ENCODE data around the gene SMCO2. TPM values are rescaled to one million over a fixed set of nuclear protein-coding genes. Genes with fewer than 3 reads are reported as not detected.

Gene SMCO2
- total and polyA plus RNA-seq, 10 of the 15 experiments (the other 5 are each of a cell fraction or from before 2014, with no cell fraction given) = 0.11 to 2.3 (median 0.67) TPM

Other genes with a start within 250 kb of the SMCO2 start
- gene STK38L, start 202.4 kb upstream of the SMCO2 start, total RNA-seq (2014; rRNA removed) = 92.7 and 120 TPM in 2 replicates
- gene STK38L, start 202.4 kb upstream of the SMCO2 start, total RNA-seq (2014; rRNA removed; fragmentation: Illumina TruSeq; extraction: Trizol) = 130 and 131 TPM in 2 replicates
- 110 and 131 TPM in 2 replicates for gene STK38L, start 202.4 kb upstream of the SMCO2 start, total RNA-seq (2021)
- 121 and 218 TPM in 2 replicates for gene STK38L, start 202.4 kb upstream of the SMCO2 start, polyA plus RNA-seq (2011; rRNA removed)
- 134 and 173 TPM in 2 replicates for gene STK38L, start 202.4 kb upstream of the SMCO2 start, polyA plus RNA-seq (2014; fragmentation: Illumina TruSeq; extraction: Trizol)
- 10 to 100 TPM; 43.0 to 50.2 TPM for gene STK38L, start 202.4 kb upstream of the SMCO2 start, polyA plus RNA-seq (2014; fragmentation: Nextera tagmentation; extraction: Ambion mirVana)
- gene STK38L, start 202.4 kb upstream of the SMCO2 start, polyA plus RNA-seq (2014; rRNA removed) = 76.8 and 90.8 TPM in 2 replicates
- gene STK38L, start 202.4 kb upstream of the SMCO2 start, polyA plus RNA-seq (2016; fragmentation: Nextera tagmentation; extraction: Ambion mirVana) = 100 to 1,000 TPM; 144 to 154 TPM
- 37.2 and 40.4 TPM in 2 replicates for gene BMAL2, start 113.9 kb upstream of the SMCO2 start, total RNA-seq (2014; rRNA removed)
- gene BMAL2, start 113.9 kb upstream of the SMCO2 start, total RNA-seq (2014; rRNA removed; fragmentation: Illumina TruSeq; extraction: Trizol) = 53.6 TPM in 2 replicates
- 47.2 and 51.7 TPM in 2 replicates for gene BMAL2, start 113.9 kb upstream of the SMCO2 start, total RNA-seq (2021)
- 48.0 and 80.9 TPM in 2 replicates for gene BMAL2, start 113.9 kb upstream of the SMCO2 start, polyA plus RNA-seq (2011; rRNA removed)
- gene BMAL2, start 113.9 kb upstream of the SMCO2 start, polyA plus RNA-seq (2014; fragmentation: Illumina TruSeq; extraction: Trizol) = 33.9 and 41.1 TPM in 2 replicates
- 10 to 100 TPM in 1 of 2 experiments, 1 to 10 TPM in 1; 7.9 to 13.1 TPM for gene BMAL2, start 113.9 kb upstream of the SMCO2 start, polyA plus RNA-seq (2014; fragmentation: Nextera tagmentation; extraction: Ambion mirVana)
- 19.2 and 25.2 TPM in 2 replicates for gene BMAL2, start 113.9 kb upstream of the SMCO2 start, polyA plus RNA-seq (2014; rRNA removed)
- 10 to 100 TPM; 17.6 to 38.1 TPM for gene BMAL2, start 113.9 kb upstream of the SMCO2 start, polyA plus RNA-seq (2016; fragmentation: Nextera tagmentation; extraction: Ambion mirVana)
- gene PPFIBP1, start 77.5 kb downstream of the SMCO2 start, total RNA-seq (2014; rRNA removed) = 3.8 and 4.7 TPM in 2 replicates
- gene PPFIBP1, start 77.5 kb downstream of the SMCO2 start, total RNA-seq (2014; rRNA removed; fragmentation: Illumina TruSeq; extraction: Trizol) = 2.6 and 3.8 TPM in 2 replicates
- gene PPFIBP1, start 77.5 kb downstream of the SMCO2 start, total RNA-seq (2021) = 3.8 and 4.2 TPM in 2 replicates
- 7.8 and 9.4 TPM in 2 replicates for gene PPFIBP1, start 77.5 kb downstream of the SMCO2 start, polyA plus RNA-seq (2011; rRNA removed)
- 3.5 and 4.7 TPM in 2 replicates for gene PPFIBP1, start 77.5 kb downstream of the SMCO2 start, polyA plus RNA-seq (2014; fragmentation: Illumina TruSeq; extraction: Trizol)
- gene PPFIBP1, start 77.5 kb downstream of the SMCO2 start, polyA plus RNA-seq (2014; fragmentation: Nextera tagmentation; extraction: Ambion mirVana) = under 1 TPM; 0.47 to 0.55 TPM
- 1.9 and 2.8 TPM in 2 replicates for gene PPFIBP1, start 77.5 kb downstream of the SMCO2 start, polyA plus RNA-seq (2014; rRNA removed)
- 1 to 10 TPM; 4.7 to 6.8 TPM for gene PPFIBP1, start 77.5 kb downstream of the SMCO2 start, polyA plus RNA-seq (2016; fragmentation: Nextera tagmentation; extraction: Ambion mirVana)
- 0.22 TPM in 1 of 2 replicates, not detected in the other for gene REP15, start 249.7 kb downstream of the SMCO2 start, total RNA-seq (2014; rRNA removed)
- gene REP15, start 249.7 kb downstream of the SMCO2 start, total RNA-seq (2014; rRNA removed; fragmentation: Illumina TruSeq; extraction: Trizol) = 0.14 TPM in 1 of 2 replicates, not detected in the other
- gene REP15, start 249.7 kb downstream of the SMCO2 start, total RNA-seq (2021) = not detected in 2 replicates
- gene REP15, start 249.7 kb downstream of the SMCO2 start, polyA plus RNA-seq (2011; rRNA removed) = not detected in 2 replicates
- not detected in 2 replicates for gene REP15, start 249.7 kb downstream of the SMCO2 start, polyA plus RNA-seq (2014; fragmentation: Illumina TruSeq; extraction: Trizol)
- gene REP15, start 249.7 kb downstream of the SMCO2 start, polyA plus RNA-seq (2014; fragmentation: Nextera tagmentation; extraction: Ambion mirVana) = not detected
- not detected in 2 replicates for gene REP15, start 249.7 kb downstream of the SMCO2 start, polyA plus RNA-seq (2014; rRNA removed)
- gene REP15, start 249.7 kb downstream of the SMCO2 start, polyA plus RNA-seq (2016; fragmentation: Nextera tagmentation; extraction: Ambion mirVana) = not detected

Measured in GM12878 (cell line).